ENCODE measurements around the gene DPYSL4. TPM values are rescaled to one million over a fixed set of nuclear protein-coding genes. Genes with fewer than 3 reads are reported as not detected.

DPYSL4 gene
- total and polyA plus RNA-seq, 7 donors: 0.30 to 1.4 (median 0.82) TPM

- DNase-seq (peak in 1 of 2 donors; percentile 52), ATAC-seq (no peak)
- Histone ChIP-seq H3K9me3 (no peaks in the 10 kb centered on the region), H3K36me3 (ENCODE audit: insufficient read depth in 1 of 2, low read depth in 1 of 2) (no peaks in the 10 kb centered on the region), H3K27ac (no peak overlapping the region), H3K4me1 (no peaks in the 10 kb centered on the region), H3K4me3 (no peak overlapping the region), H3K27me3 (ENCODE audit: insufficient read depth in 3 of 3, low read length in 2 of 3) (no peaks in the 10 kb centered on the region)
- WGBS, 3 donors: 78 to 88% (median 79%) methylated on average over 18 to 20 of the region's 20 CpGs
- no peak for TF ChIP-seq CTCF (IDR thresholded peaks at IDR 0.05)
- intact Hi-C loops (cut with DNase I): no loop called here
These were observed 17.5 kb downstream of the DPYSL4 start for GRCh38 chr10:132204078-132204780.

GRCh38 chr10:132204781-132205473 is 18.2 kb downstream of the DPYSL4 start:
- Histone ChIP-seq H3K4me3 (no peak overlapping the region), H3K9me3 (no peaks in the 10 kb centered on the region), H3K27ac (no peak overlapping the region), H3K27me3 (ENCODE audit: insufficient read depth in 3 of 3, low read length in 2 of 3) (no peaks in the 10 kb centered on the region), H3K4me1 (no peaks in the 10 kb centered on the region), H3K36me3 (ENCODE audit: insufficient read depth in 1 of 2, low read depth in 1 of 2) (no peaks in the 10 kb centered on the region)
- no peak for DNase-seq
- 86 to 90% (median 90%) methylated on average over 24 to 28 of the region's 28 CpGs for WGBS, 3 donors
- TF ChIP-seq CTCF (IDR thresholded peaks at IDR 0.05): no peak
- intact Hi-C loops (cut with DNase I): no loop called here
- no peak for ATAC-seq

- Histone ChIP-seq H3K4me3 (no peak overlapping the region), H3K27me3 (ENCODE audit: insufficient read depth in 3 of 3, low read length in 2 of 3) (no peaks in the 10 kb centered on the region), H3K9me3 (no peaks in the 10 kb centered on the region), H3K36me3 (ENCODE audit: insufficient read depth in 1 of 2, low read depth in 1 of 2) (no peaks in the 10 kb centered on the region), H3K27ac (no peak overlapping the region), H3K4me1 (no peaks in the 10 kb centered on the region)
- WGBS, 3 donors: 83 to 88% (median 84%) methylated on average over 33 to 37 of the region's 37 CpGs
- peak in 1 of 2 donors; percentile 33 for DNase-seq
- intact Hi-C loops (cut with DNase I): no loop called here
- ATAC-seq: no peak
- no peak for TF ChIP-seq CTCF (IDR thresholded peaks at IDR 0.05)
These were observed 19.1 kb downstream of the DPYSL4 start for GRCh38 chr10:132205650-132206376.

- no peak overlapping the region for H3K4me3 ChIP-seq
- H3K36me3 ChIP-seq (ENCODE audit: insufficient read depth in 1 of 2, low read depth in 1 of 2): no peaks in the 10 kb centered on the region
- no peak overlapping the region for H3K27ac ChIP-seq
- WGBS, 3 donors: 85 to 94% (median 94%) methylated on average over 11 of the region's 11 CpGs
- DNase-seq (no peak), ATAC-seq (no peak)
- TF ChIP-seq CTCF (IDR thresholded peaks at IDR 0.05): no peak
- H3K4me1 ChIP-seq: no peaks in the 10 kb centered on the region
- H3K27me3 ChIP-seq (ENCODE audit: insufficient read depth in 3 of 3, low read length in 2 of 3): no peaks in the 10 kb centered on the region
- intact Hi-C loops (cut with DNase I): no loop called here
- H3K9me3 ChIP-seq: no peaks in the 10 kb centered on the region
These were observed 19.6 kb downstream of the DPYSL4 start for GRCh38 chr10:132206377-132206745.
